IPS DF 4.7 (cell line): ENCODE results near the gene MAML3.

ENCODE experiments used
- DNase-seq: peaks from one replicate; pipeline ENCODE4 v3.0.0-alpha.2; 2013; ENCODE audit warnings: low spot score; ENCODE audit errors: extremely low read depth

Gene MAML3

DNA sequence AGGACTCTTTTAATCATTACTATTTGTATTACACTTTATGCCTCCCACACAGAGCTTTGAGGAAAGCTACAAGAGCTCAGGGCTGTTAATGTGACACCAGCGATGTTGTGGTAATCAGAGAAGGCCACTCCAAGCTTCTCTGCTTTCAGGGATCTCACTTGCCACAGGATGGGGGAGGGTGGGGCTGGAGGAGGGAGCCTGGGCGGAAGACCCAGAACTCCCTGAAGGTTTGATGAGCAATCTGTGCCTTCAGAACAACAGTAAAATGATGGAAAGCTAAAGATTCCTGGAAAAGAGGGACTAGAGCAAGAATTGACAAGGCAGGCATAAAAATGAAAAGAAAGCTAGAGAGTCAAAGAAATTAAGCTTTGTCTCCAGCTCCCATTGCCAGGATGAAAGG is 75.6 kb downstream of the MAML3 start:
- no peak for DNase-seq

DNA sequence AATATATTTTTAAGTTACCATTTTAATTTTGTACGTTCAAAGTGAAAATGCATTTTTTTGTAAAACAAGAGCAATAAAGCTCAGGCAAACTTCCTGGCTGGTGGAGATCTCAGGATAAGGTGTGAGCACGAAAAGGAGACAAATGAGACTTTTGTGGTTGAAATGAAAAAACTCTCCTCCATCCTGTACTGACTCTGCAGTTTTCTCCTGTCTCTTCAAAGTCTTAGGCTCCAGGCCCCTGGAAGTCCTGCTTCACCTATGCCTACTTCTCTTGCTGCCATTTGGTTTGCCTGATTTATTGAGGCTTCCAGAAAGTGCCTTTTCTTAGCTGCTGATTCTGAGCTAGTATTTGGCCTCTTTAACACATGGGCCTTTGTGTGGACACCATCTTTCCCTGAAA is 77.7 kb downstream of the MAML3 start:
- DNase-seq: no peak

DNA sequence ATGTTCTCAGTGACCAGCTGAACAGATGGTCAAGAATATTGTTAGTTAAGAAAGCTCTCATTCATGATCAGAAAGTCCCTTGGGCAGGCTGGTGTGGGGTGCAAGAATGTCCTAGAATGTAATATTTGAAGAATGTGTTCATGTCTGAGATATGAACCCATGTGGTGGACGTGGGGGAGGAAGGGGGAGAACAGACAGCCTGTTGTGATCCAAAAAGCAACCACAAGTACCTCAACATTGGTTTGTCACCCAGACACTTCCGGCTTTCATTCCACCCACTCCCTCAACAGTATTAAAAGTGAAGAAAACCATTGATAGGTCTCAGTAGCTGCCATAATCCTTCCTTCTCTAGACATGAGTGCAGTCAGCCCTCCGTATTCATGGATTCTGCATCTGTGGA is 82.2 kb downstream of the MAML3 start:
- no peak for DNase-seq

DNA sequence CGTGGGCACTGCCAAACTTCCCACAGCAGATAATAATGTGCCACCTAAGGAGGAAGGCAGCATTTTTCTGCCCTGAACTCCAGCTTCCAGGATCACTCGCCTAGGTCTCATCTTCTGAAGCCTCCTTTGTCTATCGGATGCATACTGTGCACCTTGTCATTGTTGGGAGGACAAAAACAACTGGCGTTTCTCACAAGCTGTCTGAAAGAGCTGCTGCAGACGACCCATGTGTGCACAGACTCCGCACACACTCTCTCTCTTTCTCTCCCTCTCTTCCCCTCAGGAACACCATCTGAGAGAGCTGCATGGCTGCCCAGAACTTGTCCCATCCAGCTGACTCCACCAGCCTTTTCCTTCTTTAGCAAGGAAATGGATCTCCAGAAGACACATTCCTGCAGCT is 83.0 kb downstream of the MAML3 start:
- no peak for DNase-seq

DNA sequence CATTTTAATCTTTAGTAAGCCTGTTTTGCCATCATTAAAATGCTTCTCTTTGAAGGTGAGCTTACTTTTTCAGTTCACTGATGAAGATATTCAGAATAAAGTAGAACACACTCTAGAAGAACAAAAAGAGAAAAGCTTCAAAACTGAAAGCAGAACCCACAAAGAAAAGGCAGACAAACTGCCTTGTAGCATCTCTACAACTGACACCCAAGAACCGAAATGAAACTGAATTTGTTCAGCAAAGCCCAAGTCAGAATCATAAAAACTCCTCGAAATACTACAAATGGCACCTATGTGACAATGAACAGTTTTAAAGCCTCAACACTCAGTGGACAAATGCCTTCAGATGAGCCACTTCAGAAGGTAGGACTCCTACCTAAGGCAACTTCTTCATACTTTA is 83.6 kb downstream of the MAML3 start:
- DNase-seq: no peak

DNA sequence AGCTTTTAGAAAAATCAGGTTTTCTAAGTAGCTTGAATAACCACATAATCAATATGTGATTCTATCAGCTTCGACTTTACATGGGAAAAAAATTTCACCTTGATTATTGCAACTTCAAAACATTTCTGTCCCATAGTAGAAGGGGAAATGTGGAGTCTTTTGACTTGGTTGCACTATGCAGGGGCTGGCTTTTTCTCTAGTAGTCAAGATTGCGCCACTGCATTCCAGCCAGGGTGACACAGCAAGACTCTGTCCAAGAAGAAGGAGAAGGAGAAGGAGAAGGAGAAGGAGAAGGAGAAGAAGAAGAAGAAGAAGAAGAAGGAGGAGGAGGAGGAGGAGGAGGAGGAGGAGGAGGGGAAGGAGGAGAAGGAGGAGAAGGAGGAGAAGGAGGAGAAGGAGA is 84.9 kb downstream of the MAML3 start:
- DNase-seq: no peak

DNA sequence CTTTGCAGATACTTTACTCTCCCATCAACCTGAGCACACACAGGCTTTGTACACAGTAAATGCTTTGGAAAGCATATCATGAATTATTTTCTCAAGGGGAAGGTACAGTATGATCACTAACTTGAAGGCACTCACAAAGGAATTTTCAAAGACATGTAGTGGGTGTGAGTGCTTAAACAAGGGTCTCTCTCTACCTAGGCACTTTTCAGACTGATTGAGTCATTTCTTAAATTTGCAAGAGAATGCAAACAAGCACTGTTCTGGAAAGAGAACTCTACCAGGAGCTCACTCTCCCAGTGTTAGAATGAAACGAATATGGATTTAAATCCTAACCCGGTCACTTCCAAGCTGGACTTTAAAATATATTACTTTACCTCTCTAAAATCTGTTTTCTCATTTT is 85.7 kb downstream of the MAML3 start:
- DNase-seq: no peak

DNA sequence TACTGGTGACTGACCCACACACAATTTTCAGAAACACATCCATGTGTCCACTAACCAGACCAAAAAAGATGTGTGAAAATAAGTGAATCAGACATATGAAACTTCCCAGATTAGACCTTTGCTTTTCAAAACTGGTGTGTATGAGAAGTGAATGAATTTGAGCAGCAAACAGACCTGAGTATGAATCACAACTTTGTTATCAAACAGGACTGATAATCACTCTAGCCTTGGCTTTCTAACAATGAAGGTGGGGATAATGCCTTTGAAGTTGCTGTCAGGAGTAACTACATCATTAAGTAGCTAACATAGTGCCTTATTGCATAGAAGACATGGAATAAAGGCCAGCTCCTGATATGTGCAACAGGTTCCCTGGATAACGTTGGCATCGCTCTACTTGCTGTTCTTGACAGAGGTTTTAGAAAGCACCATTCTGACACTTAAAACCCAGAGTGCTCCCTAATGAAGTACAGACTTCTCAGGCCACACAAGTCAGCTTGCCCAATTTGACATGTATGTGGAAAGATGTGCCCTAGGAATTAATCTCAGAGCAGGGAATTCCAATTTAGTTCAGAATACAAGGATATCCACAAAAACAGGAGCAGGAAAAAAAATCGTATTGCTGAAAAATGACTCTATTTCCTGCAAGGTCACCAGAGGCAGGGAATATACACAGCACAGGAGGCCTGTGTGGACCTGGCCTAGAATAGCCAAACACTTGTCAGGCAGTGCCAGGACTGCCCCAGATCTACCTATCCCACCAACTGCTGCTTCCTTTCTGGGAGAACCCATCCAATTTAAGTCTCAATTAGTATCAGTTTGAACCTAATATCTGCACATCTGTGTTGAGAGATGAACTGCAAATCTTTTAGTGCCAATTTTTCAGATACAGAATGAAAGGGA is 87.7 kb downstream of the MAML3 start:
- no peak for DNase-seq

DNA sequence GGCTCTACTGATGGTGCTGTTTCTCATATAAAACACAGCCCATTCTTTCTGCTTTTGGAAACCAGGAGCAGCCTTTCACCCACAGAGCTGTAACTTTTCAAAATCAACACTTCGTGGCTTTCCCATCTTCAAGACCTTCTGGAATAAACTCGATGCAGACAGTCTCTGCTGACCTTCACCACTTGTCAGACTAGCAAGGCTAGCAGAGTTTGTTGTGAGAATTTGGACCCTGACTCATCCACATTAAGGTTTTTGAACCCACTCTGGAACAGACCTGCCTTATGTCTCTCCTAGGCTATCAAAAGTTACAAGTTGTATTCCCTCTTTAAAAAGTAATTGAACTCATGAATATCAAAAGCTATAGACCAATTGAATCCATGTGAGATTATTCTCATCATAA is 88.6 kb downstream of the MAML3 start:
- no peak for DNase-seq

DNA sequence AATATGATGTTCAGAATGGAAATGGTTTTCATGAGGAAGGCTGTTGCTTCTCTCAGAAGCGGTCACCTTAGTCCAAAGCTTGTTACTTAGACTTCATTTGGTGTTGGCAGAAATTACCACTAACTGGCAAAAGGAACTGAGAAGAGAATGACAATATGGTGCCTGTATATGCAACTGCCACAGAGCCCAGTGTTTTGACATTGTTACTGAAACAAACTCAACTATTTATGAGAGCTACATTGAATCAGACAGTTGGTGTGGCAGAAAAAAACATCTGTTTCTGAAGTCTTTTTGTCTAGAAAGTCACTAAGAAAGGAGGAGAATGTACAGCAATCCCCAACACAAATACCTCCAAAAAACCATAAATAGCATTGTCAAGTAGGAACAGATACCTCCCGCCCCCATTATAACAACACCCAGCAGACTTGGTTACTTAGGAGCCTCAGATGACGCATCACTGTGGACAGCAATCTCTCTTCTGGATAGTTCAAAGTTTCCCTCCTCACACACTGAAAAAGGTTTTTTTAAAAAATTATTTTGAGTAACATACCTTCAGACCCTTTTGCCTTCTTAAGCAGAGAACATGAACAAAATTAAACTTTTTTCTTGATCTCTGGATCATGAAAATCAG is 92.2 kb downstream of the MAML3 start:
- DNase-seq: no peak

DNA sequence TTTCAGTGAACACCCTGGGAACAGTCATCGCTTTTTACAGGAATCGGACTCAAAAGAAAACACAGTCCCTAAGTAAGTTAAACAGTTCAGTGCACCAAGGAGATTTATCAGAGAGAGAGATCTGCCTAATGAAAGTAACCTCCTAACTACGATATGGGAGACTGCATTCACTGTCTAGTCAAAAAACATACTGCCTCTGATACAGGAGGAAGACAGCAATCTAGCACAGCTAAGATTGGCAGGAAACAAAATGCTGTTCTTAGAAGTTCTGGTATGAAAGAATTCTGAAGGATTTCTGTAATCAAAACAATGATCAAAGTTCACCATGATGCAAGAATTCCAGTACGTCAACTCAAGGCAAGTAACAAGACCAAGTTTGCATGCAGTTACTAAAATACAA is 92.8 kb downstream of the MAML3 start:
- no peak for DNase-seq

DNA sequence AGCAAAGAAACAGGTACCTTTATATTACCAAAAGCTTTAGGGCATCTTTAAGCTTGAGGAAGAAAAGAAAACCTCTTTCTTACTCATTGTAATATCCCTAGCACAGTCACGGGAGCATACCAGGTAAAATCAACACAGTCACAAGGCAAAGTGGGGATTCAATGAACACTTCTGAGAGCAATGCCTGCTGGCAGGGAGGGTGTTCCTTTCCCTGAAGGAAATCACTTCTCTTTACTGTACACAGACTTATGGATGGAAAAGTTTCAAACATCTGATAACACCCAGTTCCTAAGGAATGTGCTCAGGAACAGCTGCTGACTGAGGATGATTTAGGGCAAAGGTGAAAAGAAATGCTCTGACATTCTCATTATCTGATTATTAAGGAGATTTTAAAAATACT is 94.8 kb downstream of the MAML3 start:
- DNase-seq: no peak

DNA sequence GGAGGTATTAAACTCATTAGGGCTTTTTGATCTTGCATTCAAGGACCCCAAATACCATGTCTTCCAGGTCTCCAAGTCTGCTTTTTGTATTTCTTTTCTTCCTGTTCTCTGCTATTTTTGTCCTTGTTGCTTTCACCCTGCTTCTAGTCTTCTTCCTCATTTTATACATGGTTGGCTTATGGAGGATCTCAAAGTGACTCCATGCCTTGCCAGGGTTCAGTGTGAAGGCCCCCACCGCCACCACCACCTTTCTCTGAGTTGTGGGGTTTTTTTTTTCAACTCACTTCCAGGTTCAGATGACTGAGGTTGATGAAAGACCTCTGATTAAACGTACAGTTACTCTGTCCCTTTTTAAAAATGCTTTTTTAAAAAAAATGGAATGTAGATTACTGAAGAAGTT is 96.3 kb downstream of the MAML3 start:
- no peak for DNase-seq

DNA sequence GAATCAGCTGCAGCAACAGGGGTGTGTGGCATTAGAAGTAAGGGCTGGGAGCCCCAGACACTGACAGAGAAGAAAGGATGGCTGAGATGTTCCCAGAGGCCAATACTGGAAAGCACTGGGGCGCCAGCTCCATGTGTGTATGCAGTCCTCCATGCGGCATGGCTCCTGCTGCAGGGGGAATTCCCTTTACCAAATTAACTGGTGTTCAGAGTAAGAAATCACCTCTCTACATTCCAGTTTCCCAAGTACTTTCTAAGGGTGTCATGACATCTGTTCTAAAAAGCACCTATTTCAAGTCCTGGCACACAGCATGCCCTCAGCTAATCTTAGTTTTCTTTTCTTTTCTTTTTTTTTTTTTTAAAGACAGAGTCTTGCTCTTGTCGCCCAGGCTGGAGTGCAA is 98.0 kb downstream of the MAML3 start:
- no peak for DNase-seq

DNA sequence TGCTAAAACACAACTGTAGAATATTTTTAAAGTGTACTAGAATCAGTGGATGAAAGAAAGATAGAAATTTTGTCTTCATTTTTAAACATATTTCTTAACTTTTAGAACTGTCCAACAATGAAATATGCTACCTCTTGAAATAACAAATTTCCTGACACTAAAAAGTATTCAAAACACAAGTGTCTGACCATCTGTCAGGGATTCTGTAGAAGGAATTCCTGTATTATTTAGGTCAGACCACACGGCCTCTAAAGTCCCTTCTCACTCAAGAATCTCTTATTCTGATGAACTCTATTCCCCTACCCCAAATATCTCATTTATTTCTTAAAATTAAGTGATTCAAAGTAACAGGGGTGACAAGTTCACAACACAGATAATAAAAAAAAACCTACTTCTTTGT is 99.1 kb downstream of the MAML3 start:
- no peak for DNase-seq

DNA sequence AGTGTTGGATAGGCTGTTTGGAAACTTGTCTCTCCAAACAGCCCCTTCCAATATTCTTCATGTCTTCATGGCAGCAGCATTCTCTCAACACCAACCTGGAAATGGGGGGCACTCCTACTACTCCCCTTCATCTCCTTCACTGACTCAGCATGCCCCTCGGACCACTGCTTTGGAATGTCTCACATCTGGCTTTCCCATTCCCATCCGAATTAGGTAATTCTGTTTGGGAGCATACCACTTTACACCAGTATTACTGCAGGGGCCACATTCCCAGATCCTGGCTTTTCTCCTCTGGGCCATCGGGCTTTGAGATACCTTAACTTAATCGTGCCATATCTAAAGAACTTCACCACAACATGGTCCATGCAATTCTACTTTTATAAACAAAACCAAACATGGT is 100.8 kb downstream of the MAML3 start:
- no peak for DNase-seq

DNA sequence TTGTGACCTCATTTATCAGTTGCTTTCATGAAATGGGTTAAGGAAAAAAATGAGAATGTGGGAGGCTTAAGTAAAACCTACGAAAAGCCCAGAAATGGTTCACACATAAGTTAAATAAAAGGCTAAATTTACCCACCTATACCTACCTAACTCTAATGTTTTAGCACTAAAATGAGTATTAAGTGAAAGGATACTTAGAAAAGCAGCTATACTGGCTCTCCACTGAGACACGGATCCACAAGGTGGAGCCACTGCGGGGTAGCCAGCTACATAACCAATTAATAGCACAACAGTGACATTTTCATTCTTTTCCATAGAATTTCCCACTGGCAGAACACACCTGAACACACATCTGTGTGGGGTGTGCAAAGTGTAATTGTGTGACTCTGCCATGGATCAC is 101.9 kb downstream of the MAML3 start:
- no peak for DNase-seq

DNA sequence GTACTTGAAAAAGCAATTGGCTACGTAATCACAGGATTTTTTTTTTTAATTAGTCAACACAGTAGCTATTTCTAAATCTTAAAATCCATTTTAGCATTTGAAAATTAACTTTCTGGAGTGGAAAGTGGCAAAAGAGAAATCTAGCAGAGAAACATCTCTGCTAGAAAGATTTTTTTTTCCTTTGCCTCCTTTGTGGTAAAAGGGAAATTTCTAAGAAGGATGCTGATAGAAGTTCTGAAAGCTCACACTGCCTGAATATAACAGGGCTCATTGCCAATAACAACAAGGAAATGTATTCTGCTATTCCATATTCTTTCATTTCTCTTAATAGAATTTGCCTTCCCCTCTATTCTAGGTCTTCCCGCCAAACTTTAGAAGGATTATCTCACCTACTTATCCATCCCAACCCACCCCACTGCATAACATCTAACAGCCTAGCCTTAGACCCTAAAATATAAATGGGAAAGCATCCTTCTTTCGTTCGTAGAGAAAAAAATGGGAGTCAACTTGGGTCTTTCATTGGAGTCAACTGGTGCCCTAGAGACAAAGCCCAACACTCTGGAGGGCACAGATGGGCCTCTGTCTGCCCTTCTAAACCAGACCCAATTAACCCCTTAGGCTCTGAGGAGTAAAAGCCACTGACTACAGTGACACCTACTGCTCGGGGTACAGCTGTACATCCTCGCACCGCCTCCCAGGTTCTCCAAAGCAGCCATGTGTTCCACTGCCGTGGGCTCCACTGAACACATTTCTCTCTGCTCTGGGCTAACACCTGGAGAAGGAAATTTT is 103.9 kb downstream of the MAML3 start:
- DNase-seq: peak; percentile 64

DNA sequence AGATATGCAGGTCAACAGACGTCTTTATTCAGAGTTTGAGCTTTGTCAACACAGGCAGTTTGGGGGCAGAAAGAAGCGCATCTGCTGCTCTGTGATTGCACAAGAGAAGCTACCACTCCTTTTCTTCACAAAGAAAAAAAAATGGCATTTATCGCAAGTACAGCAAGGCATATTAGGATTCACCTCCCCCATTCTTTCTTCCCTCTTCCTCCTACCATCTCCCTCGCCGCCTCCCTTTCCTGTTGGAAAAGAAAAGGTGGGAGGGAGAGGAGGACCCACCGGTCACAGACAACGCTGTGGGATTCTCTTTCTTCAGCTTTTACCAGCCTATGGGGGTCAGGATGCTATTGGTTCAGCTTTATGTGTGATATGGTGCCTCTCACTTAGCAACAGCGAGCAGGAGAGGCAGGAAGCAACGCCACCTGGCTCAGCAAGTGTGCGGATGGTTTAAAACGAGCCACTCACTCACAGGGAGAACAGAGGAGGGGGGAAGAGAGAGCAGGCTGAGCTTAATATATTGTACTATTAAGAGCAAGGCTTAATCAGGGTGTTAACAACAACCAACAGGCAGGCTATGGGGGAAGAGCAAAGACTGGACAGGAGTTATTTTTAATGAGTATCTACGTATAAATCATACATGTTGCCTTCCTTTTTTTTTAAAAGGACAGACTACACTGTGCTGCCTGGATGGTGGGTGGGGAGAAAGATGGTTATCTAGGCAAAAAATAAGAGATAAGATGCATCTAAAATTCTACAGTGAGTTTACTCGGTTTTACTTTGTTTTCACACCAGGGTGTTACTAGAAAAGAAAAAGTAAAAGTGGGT is 104.7 kb downstream of the MAML3 start:
- peak; percentile 72 for DNase-seq

DNA sequence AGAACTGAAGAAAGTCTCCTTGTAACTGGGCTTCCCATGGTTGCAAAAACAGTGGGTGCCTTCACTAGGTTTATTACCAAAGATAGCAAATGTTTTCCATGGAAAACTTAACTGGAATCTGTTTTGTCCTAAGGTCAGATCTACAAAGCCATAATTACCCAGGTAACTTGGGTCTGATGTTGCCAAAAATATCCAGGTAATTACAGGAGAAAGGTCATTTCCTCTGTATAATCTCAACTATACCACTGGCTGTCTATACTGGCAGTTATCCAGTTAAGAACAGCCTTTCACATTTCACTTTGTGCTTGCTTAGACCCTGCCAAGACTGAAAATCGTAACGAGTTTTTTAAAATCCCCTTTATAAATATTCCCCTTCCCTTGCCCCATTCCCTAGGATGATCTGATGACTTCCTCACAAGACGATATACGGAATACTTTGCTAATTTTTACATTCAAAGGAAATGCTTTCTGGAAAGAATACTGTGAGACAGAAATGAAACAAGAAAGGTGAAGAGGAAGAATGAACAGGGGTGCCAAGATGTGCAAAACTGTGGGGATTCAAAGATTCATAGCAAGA is 105.5 kb downstream of the MAML3 start:
- no peak for DNase-seq

DNA sequence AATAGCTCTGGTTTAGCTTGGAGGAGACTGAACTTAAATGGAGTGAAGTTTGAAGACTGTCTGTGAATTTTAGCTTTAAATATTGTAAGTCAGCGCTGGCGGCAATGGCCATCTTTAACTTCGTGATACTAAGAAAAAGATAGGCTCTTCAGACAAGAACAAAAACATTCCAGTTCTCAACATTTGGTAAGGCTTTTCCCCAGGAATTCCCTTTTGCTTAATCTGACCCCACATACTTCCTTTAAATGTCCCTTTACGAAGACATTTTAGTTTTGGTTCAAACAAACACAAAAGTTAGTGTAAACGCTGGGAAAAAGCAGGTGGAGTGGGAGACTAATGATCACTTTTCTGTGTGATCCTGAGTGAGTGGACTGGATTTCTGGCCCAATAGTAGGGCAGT is 106.2 kb downstream of the MAML3 start:
- DNase-seq: no peak
